GM19324 (cell line): Measurements from ENCODE around the gene FREM2.

ENCODE experiments used
- ATAC-seq: cut with Tn5 transposase; IDR thresholded peaks from one replicate; pipeline ENCODE4 v1.9.1; 2021; ENCODE audit warnings: mild to moderate bottlenecking, moderate library complexity; ENCODE audit not compliant: unreplicated experiment, low FRiP score

FREM2 gene

DNA sequence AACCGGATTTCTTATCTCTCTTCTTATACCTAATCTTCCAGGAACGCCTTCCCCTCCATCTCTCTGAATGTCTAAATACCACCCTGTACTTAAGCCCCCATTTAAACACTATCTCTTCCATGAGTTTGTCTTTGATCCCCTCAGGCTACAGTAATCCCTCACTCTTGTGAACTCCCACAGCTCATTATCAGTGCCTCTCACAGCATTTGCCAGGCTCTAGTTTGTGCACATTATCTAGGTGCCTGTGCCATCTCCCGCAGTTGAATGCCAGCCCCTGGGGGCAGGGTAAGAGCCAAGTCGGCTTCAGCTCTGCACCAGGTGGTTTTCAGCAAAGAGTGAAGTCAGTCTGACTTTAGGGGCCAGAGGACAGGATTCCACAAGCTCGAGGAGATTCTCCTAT, 71.4 kb downstream of the FREM2 start:
- ATAC-seq, result no peak

DNA sequence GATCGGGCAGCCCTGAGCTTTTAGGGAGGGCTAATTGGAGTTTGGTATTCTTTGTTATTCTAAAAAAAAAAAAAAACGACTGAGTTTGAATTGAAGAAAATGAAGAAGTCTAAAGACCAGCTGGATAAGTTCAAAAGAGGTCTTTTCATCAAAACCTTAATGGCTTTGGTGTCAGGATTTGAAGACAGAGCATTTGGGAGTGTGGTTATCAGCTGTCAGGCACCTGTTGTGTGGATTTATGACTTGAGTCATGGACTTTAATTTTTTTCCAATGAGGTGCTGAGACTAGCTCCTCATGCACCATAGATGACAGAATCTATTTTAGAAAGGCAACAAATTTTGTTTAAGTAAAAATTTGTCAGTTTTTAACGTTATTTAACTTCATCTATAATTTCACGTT, 72.5 kb downstream of the FREM2 start:
- no peak for ATAC-seq

DNA sequence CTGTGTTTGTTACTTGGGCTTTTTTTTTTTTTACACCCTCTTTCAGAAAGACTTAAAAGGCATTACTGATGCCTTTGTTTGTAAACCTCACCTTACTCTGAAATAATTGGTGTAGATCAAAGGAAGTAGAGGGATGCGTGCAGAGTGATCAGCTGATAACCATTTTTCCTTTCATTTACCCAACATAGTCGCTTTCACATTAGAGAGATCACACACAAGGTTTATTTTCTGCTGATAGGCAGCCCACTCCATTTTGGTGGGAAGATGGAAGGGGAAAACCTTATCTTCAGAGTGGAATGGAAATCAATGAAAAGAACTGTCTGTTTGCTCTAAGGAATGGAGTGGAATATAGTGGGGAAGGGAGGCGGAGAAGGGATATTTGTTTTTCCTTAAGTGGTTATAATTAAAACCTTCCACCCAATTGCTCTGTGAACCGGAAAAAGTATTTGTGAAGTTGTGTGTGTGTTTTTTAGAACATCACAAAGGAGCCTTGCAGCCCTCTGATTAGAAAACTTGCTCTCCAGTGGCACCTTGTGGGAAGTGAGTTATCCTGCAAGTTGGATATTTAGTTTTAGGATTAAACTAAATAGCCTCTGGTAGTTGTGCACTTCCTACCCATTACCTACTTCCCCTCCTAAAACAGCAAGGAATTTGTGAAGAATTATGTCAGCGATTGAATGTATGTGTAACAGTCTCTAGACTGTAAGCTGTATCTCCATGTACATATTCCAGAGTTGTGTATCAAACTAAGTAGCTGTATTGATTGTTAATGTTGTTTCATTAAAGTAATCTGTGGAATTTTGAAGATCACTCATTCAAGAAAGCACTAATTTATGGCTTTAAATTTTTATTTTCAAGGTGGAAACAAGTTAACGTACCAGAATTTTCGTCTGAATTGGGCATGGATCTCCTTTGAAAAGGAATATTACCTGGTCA, 76.8 kb downstream of the FREM2 start:
- no peak for ATAC-seq

DNA sequence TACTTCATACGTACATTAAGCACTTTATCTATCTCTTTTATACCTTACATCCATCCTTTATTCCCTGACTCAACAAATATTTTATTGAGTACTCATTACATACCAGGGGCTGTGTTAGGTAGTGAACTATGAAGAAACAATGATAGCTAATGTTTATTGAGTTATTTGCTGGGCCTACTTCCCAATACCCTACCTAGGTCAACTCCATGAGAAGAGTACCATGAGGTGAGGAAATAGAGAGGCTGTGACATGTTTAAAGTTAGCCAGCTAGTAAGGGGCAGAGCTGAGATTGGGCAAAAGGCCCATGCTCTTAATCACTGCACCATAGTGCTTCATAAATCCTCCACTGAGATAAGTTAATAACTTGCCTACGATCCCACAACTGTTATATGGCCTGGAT, 79.9 kb downstream of the FREM2 start:
- no peak for ATAC-seq

DNA sequence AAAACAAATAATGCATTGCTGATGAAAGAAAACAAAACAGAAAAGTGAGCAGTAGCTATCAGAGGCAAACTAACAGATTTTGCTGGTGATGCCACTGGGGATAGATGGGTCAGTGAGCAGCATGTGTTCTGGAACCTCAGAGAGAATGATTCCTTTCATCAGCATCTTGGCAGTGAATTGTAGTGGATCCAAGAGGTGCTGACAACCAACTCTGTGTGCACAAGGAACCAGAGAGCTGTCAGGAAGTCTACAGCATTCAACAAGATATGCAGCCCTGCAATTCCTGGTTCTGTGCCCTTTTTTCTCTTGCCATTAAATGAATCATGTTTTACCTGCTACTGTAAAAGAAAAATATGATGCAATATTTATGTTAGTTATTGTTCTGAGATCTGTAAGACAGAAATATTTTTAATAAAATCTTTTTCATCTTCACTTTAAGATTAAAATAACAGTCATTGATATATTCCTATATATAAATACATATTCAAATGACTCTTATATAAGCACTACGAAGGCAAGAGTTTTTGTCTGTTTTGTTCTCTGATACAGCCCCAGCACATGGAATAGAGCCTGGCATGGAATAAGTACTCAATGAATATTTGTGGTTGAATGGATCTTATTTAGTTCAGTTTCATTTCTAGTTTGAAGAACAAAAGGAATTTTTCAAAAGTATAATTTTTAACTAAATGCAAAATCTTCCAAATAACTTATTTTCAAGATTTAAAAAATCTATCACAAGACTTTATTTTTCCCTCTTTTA, 80.8 kb downstream of the FREM2 start:
- no peak for ATAC-seq

DNA sequence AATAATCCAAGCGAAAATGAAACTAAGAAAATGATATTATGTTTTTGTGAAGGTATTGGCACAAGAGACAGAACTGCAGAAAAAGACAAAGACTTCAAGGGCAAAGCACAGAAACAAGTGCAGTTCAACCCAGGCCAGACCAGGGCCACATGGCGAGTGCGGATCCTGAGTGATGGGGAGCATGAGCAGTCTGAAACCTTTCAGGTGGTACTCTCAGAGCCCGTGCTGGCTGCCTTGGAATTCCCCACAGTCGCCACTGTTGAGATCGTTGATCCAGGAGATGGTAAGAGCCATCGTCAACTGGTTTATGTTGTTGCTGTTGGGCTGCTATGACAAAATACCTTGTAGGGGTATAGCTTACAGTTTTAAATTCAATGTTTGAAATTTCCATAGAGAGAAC, 82.6 kb downstream of the FREM2 start:
- ATAC-seq, result no peak

DNA sequence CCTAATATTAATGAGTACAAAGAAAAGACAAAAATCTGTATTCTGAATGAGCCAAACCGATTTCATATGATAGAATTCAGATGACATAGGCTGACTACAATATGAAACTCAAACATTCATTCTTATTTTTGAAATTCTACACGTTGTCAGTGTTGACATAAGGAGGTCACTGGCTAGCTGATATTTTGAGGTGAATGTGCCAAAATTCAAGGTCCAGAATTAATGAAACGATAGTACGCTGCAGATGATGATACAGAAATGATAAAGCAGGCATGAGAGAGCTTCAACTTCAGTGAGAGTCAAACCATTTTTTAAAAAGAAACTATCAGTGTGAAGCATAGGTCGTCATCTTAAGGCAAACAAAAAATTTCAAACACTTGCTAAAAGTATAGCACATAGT, 88.2 kb downstream of the FREM2 start:
- no peak for ATAC-seq

DNA sequence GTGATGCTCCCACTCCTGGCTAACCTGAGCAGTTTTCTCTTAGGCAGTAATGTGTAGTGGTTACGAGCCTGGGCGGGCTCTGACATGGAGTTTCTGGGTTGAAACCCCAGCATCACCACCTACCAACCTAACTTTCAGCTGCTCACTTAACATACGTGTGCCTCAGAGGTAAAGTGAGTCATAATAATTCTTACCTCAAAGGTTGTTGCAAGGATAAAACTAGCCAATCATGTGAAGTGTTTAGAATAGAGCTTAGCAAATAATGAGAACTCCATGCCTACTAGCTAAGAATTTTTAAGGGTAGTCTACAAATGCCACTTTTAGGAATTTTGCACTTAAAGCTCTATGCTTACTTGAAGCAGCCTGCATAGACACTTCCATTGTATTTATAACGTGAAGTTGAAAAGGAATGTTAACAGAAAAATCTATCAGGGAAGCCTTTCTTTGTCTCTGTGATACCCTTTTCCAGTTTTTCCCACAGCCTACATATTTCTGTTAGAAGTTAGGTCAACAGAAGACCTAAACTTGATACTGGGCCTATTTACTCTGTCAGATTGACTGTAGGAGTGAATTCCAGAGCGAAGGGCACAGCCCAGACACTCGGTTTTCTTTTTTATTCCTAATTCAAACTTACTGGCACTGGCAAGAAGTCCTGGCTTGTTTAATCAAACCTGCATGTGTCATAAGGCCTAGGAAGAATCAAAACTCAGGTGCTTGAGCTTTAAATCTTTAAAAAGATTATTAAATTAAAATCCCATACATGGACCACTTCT, 90.7 kb downstream of the FREM2 start:
- no peak for ATAC-seq

DNA sequence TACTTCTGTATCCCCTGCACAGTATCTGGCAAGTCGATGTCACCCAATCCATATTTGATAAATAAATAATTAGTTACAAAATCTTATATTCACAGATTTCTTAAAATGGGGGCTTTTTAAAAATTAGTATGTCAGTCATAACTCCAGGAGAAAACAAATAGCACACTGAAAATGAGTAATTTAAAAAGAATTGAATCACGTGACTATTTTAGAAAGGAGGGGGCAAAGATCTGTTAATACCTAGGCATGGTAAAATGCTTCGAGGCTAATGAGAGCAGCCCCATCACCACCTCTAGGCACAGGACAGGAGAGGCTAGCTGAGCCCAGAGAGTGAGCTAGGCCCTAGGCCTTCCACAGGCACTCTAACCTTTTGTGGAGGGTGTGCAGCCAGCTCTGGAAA, 94.7 kb downstream of the FREM2 start:
- ATAC-seq, result no peak

DNA sequence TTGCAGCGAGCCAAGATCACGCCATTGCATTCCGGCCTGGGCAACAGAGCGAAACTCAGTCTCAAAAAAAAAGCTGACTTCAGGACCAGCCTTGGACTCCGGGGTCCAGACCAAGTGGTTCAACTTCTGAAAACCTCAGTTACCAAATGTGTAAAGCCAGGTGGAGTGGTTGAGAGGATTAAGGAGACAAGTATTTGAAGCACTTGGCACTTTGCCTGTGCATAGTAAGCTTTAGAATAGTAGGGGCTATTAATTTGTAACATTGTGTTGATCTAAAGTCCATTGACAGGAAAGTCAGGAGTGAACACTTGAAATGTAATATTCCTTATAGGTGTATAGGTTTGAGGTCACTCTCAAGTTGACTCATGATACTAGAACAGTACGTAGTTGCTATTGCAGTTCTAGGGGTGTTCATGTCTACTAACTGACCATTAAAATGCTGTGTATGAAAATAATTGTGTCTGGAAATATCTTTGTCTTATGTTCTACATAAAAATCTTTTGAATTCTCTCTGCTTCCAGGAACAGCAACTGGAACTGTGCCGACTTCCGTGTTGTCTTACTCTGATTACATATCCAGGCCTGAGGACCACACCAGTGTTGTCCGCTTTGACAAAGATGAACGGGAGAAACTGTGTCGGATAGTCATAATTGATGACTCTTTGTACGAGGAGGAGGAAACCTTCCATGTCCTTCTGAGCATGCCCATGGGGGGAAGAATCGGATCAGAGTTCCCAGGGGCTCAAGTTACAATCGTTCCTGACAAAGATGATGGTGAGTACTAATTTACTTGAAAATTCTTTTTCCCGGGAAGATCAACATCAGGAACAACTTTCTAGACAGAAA, 97.4 kb downstream of the FREM2 start:
- no peak for ATAC-seq

DNA sequence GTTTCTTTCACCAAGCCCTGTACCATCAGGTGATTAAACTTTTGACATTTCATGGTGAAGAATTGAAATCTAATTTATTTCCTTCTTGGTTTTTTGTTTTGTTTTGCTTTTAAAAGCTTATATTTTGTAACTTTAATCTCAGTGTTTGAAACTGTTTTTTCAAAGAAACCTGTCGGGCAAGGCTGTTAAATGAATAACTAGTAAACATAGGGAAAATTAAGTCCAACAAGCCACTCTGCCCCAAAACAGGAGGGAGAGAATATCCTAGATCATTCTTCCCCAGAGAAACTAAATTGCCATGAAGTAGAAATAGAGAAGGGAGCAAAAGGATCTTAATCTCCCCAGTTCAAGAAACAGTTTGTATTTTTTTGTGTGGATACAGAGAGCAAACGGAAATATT, 98.2 kb downstream of the FREM2 start:
- no peak for ATAC-seq

DNA sequence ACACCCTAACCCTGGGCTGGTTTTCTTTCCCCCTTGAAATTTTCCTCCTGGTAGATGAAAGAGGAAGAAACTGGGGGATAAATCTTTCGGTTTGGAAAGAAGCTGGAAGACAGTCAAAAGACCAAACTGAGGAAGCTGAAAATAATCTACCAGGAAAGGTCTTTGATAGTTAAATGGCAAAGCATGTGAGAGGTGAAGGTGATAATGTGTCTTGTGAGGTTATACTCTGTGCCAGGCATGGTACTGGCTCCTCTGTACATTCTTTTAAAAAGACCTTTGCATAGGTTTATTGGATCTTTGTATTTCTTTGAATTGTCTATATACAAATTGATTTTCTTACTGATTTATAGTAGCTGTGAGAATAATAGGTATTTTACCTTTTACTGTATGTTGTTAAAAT, 98.6 kb downstream of the FREM2 start:
- no peak for ATAC-seq

DNA sequence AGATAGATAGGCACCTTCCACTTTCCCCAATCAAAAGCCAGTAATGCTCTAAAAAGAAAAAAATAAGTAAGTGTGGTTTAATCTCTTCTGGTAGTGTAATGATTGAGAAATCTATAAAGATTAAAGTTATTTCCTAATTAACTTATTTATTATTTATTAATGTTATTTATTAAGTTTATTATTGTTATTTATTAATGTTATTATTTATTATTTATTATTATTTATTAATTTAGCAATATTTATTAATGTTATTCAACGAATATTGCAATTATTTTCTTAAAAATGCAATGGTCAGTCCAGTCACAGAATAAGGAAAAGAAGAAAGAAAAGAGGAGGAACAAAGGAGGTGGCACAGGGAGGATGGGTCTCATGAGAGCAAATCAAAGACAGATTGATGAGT, 100.7 kb downstream of the FREM2 start:
- ATAC-seq, result no peak

DNA sequence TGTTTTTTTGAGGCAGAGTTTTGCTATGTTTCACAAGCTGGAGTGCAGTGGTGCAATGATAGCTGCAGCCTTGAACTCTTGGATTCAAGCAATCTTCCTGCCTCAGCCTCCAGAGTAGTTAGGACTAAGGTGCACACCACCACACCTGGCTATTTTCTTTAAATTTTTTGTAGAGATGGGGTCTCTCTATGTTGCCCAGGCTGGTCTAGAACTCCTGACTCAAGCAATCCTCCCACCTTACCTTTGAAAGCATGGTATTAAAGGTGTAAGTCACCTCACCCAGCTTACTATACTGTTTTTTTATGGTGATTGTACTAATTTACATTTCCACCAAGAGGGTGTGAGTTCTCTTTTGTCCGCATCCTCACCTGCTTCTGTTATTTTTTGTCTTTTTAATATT, 110.0 kb downstream of the FREM2 start:
- ATAC-seq, result no peak

DNA sequence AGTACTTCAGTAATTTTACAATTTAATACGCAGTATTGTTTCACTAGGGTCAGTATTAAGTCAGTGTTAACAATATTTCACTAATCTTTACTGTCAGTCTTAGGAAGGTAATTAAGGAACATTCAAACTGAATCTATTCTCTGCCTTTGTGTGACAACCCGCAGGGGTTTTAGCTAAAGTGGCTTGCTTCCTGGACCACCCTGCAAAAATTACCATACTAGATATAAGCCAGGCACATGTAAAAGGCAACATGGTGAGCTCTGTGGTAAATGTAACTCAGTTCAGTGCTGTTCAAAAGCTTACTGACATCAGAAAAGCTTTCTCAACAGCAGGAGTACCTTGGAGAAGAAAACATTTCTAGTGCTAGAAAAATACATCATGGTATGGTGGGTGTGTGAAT, 116.7 kb downstream of the FREM2 start:
- ATAC-seq, result no peak

DNA sequence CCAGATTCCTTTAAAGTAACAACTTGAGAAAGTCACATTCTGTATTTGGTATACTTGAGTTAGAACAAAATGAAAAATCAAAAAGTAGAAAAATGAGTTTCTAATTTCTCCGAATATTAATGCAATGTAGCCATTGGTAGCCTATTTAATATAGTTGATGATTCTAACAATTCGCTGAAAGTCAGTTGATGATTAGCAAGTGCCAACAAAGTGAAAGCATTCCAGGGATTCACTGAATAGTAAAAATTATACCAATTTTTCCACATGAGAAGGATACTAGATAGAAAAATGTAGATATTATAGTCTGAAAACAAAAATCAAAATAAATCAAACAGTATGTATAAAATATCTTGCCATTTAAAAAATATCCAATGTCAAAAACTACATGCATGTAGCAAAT, 117.2 kb downstream of the FREM2 start:
- ATAC-seq, result no peak

DNA sequence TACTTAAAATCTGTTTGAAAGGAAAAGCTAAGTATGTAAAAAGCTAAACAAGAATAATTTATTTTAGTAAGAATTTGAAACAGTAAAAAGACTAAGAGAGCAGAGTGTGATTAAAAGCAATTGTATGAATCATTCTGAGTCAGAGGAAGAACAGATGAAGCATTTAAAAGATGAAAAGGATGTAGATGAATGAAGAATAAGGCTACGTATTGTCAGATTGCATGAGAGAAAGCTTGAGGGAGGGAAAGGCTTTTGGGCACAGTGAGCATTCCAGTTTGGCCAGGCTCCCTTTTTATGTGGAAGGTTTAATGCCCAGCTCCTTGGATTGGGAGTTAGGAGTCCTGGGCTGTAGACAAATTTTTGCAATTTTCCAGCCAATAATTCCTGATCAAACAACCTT, 117.7 kb downstream of the FREM2 start:
- ATAC-seq, result no peak

DNA sequence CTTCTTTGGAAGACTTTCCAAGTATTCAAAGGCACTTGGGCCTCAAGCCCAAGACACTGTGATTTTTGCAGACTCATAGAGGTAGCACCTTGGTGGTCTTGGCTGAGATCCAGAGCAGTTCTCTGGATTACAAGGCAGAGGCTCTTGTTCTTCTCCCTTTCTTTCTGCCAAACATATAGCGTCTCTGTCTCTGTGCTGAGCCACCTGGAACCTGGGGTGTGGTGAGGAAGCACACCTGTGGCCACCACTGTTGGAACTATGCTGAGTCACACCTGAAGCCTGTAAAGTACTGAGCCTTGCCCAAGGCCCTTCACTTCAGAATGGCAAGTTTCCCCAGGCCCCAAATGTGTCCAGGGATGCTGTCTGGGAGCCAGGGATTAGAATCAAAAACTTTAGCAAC, 127.5 kb downstream of the FREM2 start:
- no peak for ATAC-seq

DNA sequence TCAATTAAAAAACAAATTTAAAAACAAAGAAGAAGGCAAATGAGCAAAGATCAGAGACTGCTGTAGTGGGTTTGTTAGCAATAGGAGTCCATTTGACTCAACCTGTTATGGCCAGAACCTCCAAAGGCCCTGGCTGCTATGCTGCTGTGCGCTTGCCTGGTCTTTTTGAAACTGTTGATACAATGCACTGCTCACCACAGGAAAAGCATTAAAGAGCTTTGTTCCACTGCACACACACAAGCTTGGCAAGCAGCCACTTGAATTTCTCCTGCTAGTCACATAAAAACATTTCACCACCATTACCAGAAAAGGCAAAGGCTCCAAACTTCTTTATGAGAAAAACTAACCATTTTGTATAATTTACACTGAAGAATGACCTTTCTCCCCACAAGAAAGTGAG, 132.2 kb downstream of the FREM2 start:
- no peak for ATAC-seq

DNA sequence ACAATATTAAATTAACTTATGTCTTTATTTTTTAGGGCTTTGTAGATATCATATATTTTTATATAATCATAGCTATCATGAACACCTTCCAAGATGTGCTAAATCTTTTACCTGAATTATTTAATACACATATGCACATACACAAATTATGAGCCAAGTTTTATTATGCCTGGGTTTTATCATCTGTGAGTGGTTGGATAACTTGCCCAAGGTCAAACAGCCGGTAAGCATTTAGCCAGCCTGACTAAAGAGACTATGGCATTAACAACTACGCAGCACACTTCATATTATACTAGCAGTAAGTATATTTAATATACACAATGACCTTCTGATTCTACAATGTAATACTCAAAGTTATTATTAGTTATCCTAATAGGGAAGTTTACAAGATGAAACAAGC, 132.7 kb downstream of the FREM2 start:
- ATAC-seq, result no peak
